Measurements from ENCODE around the gene NUDT8.

Gene NUDT8

DNA sequence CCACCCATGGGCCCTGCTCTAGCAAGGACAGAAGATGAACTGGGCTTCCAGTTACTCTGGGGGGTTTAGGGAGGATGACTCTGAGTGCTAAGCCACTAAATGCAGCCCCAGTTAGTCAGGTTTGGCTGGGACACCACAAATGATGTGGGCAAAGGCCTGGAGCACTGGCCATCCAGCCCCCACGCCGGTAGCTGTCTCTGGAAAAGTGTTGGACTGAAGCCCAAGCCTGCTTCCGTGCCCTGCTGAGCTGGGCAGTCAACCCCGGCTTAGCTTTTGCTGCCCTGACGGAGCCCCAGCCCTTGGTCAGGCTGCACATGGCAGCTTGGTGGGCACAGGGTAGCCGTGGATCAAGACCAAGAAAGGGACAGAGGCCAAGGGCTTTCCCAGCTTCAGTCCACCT lies 51.8 kb downstream of the NUDT8 start:
- no peak for DNase-seq (ENCODE audit: low read depth, low spot score)
- TF ChIP-seq ZNF274 (IDR thresholded peaks at IDR 0.05; ENCODE audit: low read depth, low read length) (no peak), SUZ12 (IDR thresholded peaks at IDR 0.05; ENCODE audit: extremely low read depth, insufficient read depth, insufficient read length) (no peak), YY1 (IDR thresholded peaks at IDR 0.05; ENCODE audit: insufficient read depth, insufficient read length) (no peak)
- Histone ChIP-seq H3K9ac (ENCODE audit: insufficient read length, low read depth) (no peak overlapping the region), H3K36me3 (ENCODE audit: insufficient read depth, insufficient read length, low read length) (no peaks in the 10 kb centered on the region), H3K27me3 (ENCODE audit: insufficient read depth, insufficient read length) (peaks cover 9% of the 10 kb centered on the region), H3K4me1 (ENCODE audit: insufficient read depth, insufficient read length) (peaks cover 11% of the 10 kb centered on the region), H3K4me3 (ENCODE audit: insufficient read length, low read depth) (no peak overlapping the region), H3K9me3 (ENCODE audit: insufficient read depth, low read length) (no peaks in the 10 kb centered on the region)

Data from NT2/D1 (cell line).